ENCODE measurements around the gene TBL3.
A peak's percentile ranks its signal among the peaks of the same experiment; 100 is the strongest.

Gene TBL3

DNA sequence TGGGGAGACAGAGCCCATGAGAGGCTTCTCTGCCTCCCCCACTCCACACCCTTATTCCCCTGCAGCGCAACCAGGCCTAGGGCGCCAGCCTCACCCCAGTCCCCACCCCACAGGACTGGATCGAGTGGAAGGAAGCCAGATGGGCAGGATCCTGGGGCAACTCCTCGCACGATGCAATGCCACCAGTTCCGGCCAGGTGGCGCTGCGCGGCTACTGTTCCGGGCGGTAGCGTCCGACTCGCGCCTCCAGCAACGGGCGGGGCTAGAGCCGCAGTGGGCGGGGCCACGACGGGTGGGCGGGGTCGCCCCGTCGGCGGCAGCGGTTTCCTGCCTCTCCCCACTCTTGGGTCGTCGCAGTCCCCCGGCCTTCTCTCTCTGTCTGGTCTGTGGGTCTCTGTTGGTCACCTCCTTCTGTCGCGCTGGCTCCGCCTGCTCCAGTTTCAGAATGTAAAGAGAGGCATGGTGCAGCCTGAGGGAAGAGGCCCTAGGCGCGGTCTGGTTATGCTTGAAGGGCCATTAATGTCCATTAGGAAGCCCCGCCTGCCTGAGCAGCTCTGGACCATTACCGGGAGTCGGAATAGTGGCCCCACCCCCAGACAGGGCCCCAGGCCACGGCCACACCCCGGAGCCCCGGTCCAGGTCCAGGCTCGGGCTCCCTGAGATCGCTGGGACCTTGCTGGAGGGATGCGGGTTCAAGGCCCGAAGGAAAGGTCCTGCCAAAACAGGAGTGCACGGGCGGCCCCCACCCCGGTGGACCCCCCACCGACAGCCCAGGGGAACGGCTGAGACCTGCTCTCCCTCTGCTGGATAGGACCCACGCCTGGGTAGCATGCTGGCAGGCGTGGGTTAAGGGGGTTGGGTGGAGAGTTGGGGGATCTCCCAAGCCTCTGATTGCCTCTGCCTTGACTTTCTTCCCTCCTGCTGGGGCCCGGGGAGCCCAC, 51.5 kb downstream of the TBL3 start:
- peak overlapping the region; percentile 4 for H3K4me3 Mint-ChIP-seq
- H3K9me3 Mint-ChIP-seq = no peaks in the 10 kb centered on the region
- H3K36me3 Mint-ChIP-seq = no peaks in the 10 kb centered on the region
- peaks cover 4% of the 10 kb centered on the region for H3K4me1 Mint-ChIP-seq
- no peak overlapping the region for H3K27ac Mint-ChIP-seq
- H3K27me3 Mint-ChIP-seq = peaks cover 11% of the 10 kb centered on the region

DNA sequence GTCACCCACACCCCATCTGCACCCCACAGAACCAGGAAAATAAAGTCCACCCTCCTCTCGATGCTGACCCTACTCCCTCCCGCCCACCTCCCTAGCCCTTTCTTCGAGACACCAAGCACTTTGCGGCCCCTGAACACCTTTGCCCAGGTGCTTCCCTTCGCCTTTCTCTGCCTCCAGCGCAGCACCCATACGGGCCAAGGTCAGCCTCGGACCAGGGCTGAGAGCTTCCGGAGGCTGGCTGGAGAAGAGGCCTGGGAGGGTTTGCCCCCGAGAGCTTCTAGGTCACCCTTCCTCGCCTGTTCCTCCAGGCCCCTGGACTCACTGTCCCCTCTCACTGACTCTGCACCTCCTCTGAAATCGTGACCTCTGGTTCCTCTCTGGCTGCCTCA, 52.2 kb downstream of the TBL3 start:
- Mint-ChIP-seq H3K27ac (peak overlapping the region; percentile 19), H3K36me3 (no peaks in the 10 kb centered on the region), H3K9me3 (no peaks in the 10 kb centered on the region), H3K4me3 (no peak overlapping the region), H3K4me1 (peaks cover 4% of the 10 kb centered on the region), H3K27me3 (peaks cover 8% of the 10 kb centered on the region)

DNA sequence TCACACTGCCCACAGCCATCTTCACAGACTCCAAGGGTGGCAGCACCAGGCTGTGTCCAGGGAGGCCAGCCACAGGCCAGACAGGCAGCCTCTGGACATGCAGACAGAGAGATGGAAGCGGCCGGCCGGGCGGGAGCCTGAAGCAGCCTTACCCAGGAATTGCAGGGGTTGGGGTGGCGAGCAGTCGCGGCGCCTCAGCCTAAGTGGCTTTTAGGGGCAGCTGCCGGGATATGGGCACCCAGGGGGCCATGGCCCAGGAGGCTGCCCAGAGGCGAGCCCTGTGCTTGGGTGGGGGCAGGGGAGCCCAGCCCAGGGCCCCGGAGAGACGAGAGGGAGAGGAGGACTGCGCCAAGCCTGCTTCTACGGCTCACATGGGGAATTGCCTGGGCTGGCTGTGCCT, 53.4 kb downstream of the TBL3 start:
- Mint-ChIP-seq H3K36me3 (no peaks in the 10 kb centered on the region), H3K4me1 (peaks cover 4% of the 10 kb centered on the region), H3K9me3 (no peaks in the 10 kb centered on the region), H3K27ac (no peak overlapping the region), H3K27me3 (peaks cover 8% of the 10 kb centered on the region), H3K4me3 (no peak overlapping the region)

DNA sequence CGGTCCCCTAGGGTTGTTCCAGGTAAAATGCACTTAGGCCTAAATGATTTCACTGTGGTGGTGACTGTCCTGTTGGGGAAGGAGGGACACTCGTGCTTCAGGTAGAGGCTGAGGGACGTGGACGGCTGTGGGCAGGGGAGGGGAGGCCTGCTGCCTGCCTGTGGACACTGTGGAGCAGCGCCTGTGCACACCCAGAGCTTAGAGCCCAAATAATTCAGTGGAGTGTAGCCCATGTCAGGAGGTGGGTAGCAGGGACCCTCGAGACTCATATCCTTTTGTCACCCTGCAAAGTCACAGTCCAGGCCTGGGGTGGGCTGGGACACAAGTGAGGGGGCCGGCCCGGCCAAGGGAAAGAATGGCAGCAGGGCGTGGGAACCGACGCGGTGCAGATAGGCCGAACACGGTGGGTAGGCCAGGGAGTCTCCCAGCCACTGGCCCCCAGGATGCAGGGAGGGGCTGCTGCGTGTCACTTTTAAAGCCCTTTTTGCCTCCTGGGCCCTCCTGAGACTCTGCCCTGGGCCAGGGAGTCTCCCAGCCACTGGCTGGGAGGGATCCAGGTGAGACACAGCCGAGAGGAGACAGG, 54.1 kb downstream of the TBL3 start:
- Mint-ChIP-seq H3K27me3 (peaks cover 5% of the 10 kb centered on the region), H3K27ac (no peak overlapping the region), H3K4me3 (peak overlapping the region; percentile 49), H3K4me1 (peaks cover 4% of the 10 kb centered on the region), H3K36me3 (no peaks in the 10 kb centered on the region), H3K9me3 (no peaks in the 10 kb centered on the region)

DNA sequence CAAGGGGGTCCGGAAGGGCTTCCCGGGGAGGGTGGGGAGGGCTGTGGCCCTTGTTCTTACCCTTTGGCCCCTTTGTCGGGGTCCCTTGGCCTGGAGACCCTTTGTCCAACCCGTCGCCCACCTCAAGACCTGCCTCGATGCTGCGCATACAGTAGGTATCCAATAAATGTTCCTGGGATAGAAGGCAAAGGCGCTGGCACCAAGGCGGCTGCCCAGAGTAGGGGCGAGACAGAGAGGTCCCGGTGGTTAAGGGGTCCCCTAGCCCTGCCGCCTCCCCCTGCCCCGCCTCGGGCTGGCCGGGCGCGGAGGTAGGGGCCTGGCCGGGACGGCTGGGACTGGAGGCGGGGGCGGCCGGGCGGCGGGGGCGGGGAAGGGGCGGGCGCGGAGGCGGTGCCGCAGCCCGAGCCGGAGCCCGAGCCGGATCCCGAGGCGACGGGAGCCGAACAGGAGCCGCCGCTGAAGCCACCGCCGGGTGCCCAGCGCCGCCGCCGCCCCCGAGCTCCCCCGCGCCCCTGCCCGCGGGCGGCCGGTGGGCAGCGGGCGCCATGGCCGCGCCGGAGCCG, 54.7 kb downstream of the TBL3 start, which contains the start of gene NHERF2:
Gene NHERF2, plus strand, starts transcription at position 442 of the 563 bp plus-strand sequence. Its CDS starts 104 bp downstream, at position 546.
- Mint-ChIP-seq H3K9me3 (no peaks in the 10 kb centered on the region), H3K4me1 (peaks cover 4% of the 10 kb centered on the region), H3K27me3 (peaks cover 4% of the 10 kb centered on the region), H3K27ac (no peak within 1 kb of the TSS), H3K4me3 (peak within 1 kb of the TSS; percentile 77), H3K36me3 (no peaks in the 10 kb centered on the region)

DNA sequence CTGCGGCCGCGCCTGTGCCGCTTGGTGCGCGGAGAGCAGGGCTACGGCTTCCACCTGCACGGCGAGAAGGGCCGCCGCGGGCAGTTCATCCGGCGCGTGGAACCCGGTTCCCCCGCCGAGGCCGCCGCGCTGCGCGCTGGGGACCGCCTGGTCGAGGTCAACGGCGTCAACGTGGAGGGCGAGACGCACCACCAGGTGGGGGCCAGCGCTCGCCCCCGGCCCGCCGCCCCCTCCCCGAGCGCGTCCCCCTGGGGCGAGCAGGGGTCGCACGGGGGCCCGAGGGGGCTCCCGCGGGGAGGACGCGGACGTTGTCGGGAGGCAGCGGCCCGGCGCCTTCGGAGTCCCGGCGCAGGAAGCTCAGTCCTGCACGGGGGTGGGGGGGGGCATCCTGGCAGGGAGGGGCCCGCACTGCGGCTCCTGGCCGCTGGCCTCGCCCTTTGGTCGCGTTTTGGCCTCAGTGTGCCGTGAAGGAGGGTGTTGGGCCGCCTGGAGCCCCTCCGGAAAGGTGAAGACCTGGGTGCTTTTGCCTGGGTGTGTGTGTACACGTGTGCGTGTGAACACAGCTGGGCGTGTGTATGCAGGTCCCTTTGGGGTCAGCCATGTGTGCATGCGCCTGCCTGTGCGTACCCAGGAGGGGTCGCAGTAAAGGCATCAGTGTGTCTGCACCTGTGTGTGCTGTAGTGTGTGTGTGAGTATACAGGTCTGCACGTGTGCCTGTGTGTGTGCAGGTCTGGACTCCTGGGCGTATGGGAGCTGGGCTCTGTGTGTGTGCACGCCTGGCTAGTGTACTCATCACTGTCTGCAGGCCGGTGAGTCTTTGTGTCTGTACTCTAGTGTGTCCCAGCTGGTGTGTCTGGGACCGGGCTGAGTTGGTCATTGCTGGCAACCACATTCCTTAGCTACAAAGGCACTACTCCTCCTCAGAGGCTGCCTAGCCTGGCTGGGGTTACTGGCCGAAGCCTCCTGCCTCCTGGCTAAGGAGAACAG, 55.5 kb downstream of the TBL3 start:
- peak overlapping the region; percentile 77 for H3K4me3 Mint-ChIP-seq

DNA sequence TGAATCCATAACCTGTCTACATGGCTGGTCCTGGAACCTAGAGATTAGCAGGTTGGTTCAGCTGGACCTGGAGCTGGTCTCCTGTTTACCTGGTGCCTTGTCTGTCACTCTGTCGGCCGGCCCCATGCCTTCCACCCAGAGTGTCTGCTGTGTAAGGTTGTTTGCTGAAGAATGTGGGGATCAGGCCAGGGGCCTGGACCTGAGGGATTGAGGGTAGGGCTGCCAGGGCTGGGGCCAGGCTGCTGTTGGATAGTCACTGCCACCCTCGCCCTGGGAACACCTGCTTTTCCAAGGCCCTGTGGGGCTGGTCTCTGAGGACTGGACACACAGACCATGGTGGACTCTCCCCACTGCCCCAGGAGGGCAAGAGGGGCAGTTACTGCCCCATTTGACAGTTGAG, 56.3 kb downstream of the TBL3 start:
- H3K27ac Mint-ChIP-seq = no peak overlapping the region
- no peaks in the 10 kb centered on the region for H3K36me3 Mint-ChIP-seq
- H3K4me3 Mint-ChIP-seq = peak overlapping the region; percentile 44
- peaks cover 4% of the 10 kb centered on the region for H3K4me1 Mint-ChIP-seq
- no peaks in the 10 kb centered on the region for H3K27me3 Mint-ChIP-seq
- H3K9me3 Mint-ChIP-seq = no peaks in the 10 kb centered on the region

More for the DNA sequence above, 55.5 kb downstream of the TBL3 start:
- Mint-ChIP-seq H3K27me3 (peaks cover 2% of the 10 kb centered on the region), H3K36me3 (no peaks in the 10 kb centered on the region), H3K4me1 (peaks cover 4% of the 10 kb centered on the region), H3K9me3 (no peaks in the 10 kb centered on the region), H3K27ac (no peak overlapping the region)

DNA sequence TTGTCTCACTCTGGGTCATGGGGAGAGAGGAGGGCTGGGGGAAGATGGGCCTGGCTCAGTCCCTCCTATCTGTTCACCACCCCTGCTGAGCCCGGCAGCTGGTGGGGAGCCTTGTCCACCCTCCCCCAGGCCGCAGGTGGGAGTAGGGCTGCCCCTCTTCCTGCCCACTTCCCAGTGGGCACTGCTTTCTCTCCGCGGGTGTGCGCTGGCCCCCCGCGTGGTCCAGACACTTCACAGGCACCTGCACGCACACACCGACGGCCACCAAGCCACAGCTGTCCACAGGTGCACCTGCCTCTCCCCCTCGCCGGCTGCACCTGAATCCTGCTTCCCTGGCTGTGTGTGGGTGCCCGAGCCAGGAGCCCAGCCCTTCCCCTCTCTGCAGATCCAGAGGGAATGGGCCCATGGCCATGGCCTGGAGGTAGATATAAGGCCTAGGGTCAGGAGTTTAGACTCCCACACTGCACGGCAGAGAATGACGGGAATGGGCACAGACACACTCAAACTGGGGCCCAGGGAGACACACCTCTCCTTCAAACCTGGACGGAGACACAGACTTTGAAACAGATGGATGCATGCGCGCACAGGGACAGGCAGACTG, 56.9 kb downstream of the TBL3 start:
- no peak overlapping the region for H3K4me3 Mint-ChIP-seq
- peaks cover 4% of the 10 kb centered on the region for H3K4me1 Mint-ChIP-seq
- H3K36me3 Mint-ChIP-seq = no peaks in the 10 kb centered on the region
- no peaks in the 10 kb centered on the region for H3K27me3 Mint-ChIP-seq
- no peaks in the 10 kb centered on the region for H3K9me3 Mint-ChIP-seq
- H3K27ac Mint-ChIP-seq = no peak overlapping the region

DNA sequence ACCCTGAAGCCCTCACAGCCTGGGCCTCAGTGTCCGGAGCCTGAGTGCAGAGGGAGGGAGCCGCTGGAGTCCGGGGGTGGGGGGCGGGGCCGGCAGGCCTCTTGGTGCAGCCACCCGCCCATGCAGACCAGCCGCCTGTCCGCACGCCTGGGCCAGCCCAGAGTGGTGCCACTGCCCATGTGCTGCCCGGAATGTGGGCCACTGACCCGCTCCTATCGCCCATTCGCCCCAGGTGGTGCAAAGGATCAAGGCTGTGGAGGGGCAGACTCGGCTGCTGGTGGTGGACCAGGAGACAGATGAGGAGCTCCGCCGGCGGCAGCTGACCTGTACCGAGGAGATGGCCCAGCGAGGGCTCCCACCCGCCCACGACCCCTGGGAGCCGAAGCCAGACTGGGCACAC, 57.5 kb downstream of the TBL3 start:
- Mint-ChIP-seq H3K4me3 (no peak overlapping the region), H3K4me1 (peaks cover 4% of the 10 kb centered on the region), H3K36me3 (no peaks in the 10 kb centered on the region), H3K9me3 (no peaks in the 10 kb centered on the region), H3K27me3 (no peaks in the 10 kb centered on the region), H3K27ac (no peak overlapping the region)

DNA sequence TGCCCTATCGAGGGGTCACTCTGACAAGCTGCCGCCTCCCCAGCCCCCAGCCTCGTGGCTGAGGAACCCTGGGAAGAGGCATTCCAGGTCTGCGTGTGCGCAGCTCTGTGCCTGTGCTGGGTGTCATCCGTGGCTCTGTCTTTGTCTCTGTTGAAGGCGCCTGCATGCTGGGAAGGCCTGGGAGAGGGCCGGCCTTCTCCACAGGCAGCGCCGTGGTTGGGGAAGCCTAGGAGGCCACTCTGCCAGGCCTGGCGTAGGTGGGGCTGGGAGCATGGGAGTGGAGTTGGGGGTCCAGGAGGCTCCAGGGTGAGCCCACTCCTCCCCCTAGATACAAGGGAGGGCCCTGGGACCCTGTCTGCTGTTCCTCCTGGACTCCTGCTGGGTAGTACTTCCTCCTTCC, 58.2 kb downstream of the TBL3 start:
- Mint-ChIP-seq H3K9me3 (no peaks in the 10 kb centered on the region), H3K27ac (no peak overlapping the region), H3K4me3 (no peak overlapping the region), H3K27me3 (no peaks in the 10 kb centered on the region), H3K4me1 (peaks cover 4% of the 10 kb centered on the region), H3K36me3 (no peaks in the 10 kb centered on the region)

DNA sequence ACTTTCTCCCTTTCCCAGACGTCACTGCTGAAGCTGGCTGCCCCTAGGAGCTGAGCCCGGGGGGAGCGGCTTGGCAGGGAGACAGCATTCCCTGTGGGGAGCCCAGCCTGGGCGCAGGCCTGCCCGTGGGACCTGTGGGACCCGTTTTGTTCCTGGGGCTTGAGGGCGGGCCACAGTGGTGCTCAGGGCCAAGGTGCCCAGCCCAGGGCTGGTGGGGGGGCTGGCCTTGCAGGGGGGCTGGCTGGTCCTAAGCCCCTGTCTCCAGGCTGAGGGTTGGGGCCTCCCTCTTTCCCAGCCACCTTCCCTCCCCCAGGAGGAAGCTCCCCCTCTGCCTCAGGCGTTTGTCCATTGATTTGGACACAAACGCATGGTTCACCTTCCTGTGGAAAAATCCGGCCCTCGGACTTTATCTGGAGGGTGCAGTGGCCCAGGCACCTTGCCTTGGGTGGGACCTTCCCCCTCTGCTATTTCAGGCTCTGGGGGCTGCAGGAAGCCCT, 59.3 kb downstream of the TBL3 start:
- H3K9me3 Mint-ChIP-seq = no peaks in the 10 kb centered on the region
- H3K27me3 Mint-ChIP-seq = no peaks in the 10 kb centered on the region
- H3K4me1 Mint-ChIP-seq = peaks cover 4% of the 10 kb centered on the region
- H3K36me3 Mint-ChIP-seq = no peaks in the 10 kb centered on the region
- no peak overlapping the region for H3K27ac Mint-ChIP-seq
- H3K4me3 Mint-ChIP-seq = no peak overlapping the region

All from activated naive CD4-positive, alpha-beta T cell treated with anti-CD3 and anti-CD28 coated beads, Interleukin-2, amount 50 U/mL, for 24 hours (primary cell).